ENCODE measurements around the gene TSEN2. TPM values are rescaled to one million over a fixed set of nuclear protein-coding genes. Genes with fewer than 3 reads are reported as not detected.

Gene TSEN2
- total RNA-seq, 2 donors from 2014 or later: 17.7 to 18.4 TPM

DNA sequence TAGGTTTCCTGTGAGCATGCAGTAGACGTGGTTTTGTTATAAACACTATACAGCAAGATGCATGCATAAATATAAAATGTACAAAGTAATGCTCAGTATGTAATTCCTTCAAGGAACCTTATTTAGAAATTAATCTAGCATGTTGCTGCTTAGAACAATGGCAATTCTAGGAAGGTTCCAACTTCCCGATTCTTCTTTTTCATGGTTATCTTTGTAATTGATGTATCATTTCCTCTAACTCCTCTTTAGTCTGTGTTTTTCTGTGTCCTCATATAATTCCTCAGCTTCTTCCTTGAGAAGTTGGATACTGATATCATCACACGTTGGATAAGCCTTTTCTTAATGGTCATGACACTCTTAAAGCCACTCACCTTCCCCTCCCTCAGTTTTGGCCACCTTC lies 3.5 kb downstream of the TSEN2 start:
- intact Hi-C loops (cut with DNase I, micrococcal nuclease): no loop called here
- no peak for ATAC-seq
- DNase-seq: no peak

DNA sequence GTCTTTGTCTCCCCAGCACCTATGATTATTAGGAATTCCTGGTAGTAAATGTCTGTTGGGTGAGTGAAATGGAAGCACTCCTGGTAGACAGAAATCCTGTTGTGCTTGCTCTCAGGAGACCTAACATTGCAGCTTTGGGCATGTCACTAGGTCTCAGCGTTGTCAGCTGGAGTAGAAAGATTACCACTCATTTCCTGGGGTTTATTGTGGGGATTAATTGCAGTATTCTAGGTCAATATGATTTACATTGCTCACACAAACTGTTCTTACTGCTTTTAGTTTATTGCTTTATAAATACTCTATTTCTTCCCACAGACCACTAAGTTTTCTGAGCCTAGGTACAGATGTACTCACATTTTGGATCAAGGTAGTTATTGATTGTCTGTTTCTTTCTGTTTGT lies 5.1 kb downstream of the TSEN2 start:
- intact Hi-C loops (cut with DNase I, micrococcal nuclease): no loop called here
- DNase-seq (no peak), ATAC-seq (no peak)

- no peak for ATAC-seq
- no peak for DNase-seq
- intact Hi-C loops (cut with DNase I, micrococcal nuclease): no loop called here
These were observed 5.6 kb downstream of the TSEN2 start for GRCh38 chr3:12489832-12490231.

DNA sequence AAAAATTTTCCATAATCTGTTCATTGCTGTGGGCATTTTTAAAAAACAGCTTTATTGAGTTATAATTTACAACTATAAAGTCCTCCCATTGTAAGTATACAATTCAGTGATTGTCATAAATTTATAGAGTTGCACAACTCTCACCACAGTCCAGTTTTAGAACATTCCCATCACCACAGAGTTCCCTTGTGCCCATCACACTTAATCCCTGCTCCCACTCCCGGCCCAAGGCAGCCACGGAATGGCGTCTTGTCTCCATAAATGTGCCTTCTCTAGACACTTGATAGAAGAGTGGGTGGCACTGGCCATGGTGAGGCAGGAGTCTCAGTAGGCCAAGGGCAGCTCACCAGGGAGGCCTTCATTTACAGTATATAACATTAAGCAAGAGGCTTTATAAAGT lies 6.3 kb downstream of the TSEN2 start:
- ATAC-seq: no peak
- no peak for DNase-seq
- intact Hi-C loops (cut with DNase I, micrococcal nuclease): no loop called here

DNA sequence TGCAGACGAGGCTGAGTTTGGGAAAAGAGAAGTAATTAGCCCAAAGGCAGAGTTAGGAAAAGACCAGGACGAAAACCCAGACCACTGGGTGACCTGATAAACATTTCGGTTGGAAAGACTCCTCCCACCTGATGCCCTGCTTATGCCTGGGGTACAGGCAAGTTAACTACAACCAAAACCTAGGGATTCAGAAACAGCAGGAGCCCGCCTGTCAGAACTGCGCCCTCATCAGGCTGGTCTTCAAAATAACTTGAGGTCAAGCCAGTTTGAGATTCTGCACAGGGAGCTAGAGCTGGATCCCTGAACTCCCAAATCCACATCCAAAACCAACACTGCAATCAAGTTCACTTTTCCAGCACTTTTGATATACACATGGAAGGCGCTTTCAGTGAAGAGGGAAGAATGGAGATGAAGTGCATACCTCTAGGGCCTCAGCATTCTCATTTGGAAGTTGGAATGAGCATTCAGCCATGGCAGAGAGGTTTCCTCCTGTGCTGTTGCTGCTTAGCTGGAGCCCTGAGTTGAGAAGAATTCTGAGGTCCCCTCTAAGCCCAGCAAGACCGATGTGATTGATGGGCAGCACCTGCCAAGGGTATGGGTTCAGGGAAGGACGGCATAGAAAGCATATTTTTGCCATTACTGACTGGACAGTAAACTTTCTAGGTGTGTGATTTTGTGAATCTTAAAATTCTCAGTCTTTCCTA lies 11.6 kb downstream of the TSEN2 start:
- intact Hi-C loops (cut with DNase I, micrococcal nuclease): no loop called here
- DNase-seq: no peak
- no peak for ATAC-seq

- no peak for DNase-seq
- no peak for ATAC-seq
- intact Hi-C loops (cut with DNase I, micrococcal nuclease): no loop called here
These were observed 12.1 kb downstream of the TSEN2 start for GRCh38 chr3:12496453-12496761.

DNA sequence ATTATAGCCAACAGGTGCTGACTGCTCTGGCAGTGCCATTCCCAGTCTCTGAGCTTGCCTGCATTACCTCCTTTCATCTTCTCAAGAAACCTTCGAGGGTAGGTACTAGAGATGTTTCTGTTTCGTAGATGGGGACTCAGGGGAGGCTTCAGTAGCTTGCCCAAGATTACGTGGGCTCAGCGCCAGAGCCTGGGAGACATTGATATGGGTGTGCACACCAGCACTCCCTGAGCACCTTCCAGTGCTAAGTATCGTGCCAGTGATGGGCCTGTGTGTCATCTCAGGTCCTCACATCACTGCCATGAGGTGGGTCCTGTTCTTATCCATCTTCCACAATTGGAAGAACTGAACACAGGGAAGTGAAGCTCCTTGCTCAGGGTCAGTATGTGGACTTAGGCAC lies 15.2 kb downstream of the TSEN2 start:
- DNase-seq: no peak
- intact Hi-C loops (cut with DNase I, micrococcal nuclease): no loop called here
- no peak for ATAC-seq

DNA sequence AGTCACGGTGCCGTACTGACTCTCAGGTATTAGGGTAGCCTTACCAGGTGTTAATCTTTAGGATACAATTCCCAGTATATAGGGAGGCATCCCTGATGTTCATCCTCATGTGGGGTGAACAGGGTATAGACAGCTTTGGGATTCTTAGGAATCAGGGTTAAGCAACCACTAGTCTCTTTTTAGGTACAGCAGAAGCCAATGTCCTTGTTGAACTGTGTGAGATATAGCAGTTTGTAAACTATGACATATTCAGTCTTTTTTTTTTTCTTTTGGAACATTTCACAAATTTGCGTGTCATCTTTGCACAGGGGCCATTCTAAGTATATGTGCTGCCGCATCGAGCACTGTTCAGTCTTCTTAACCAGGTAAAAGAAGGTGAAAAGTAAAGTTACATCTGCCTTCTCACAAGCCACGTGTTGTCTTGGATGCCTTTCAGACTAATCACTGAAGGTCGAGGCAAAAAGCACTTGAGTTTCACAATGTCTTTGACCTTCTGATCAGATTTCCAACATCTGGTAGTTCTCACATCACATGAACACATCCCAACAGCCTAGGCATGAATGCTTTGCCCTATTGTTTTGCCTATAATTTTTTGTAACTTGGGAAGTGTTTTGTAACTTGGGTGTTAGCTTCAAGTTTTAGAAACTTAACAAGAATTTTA lies 17.2 kb downstream of the TSEN2 start:
- intact Hi-C loops (cut with DNase I, micrococcal nuclease): no loop called here
- ATAC-seq (no peak), DNase-seq (no peak)

DNA sequence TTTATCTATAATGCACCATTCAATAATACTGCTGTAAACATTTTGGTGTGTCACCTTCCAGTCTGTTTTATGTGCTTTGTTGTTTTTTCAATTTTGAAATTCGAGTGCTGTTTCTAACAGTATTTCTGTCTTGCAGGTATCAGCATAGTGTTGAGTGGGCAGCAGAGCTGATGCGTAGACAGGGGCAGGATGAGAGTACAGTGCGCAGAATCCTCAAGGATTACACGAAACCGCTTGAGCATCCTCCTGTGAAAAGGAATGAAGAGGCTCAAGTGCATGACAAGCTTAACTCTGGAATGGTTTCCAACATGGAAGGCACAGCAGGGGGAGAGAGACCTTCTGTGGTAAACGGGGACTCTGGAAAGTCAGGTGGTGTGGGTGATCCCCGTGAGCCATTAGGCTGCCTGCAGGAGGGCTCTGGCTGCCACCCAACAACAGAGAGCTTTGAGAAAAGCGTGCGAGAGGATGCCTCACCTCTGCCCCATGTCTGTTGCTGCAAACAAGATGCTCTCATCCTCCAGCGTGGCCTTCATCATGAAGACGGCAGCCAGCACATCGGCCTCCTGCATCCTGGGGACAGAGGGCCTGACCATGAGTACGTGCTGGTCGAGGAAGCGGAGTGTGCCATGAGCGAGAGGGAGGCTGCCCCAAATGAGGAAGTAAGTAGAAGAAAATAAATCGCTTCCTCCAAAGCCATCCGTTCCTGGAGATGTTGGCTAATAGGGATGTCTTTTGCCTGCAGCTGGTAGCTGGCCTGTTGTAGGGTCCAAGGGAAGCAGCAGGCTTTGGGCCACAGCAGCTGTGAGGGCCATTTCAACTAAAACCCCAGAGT lies 19.1 kb downstream of the TSEN2 start:
- DNase-seq: no peak
- peak; percentile 37 for ATAC-seq
- intact Hi-C loops (cut with DNase I, micrococcal nuclease): no loop called here

DNA sequence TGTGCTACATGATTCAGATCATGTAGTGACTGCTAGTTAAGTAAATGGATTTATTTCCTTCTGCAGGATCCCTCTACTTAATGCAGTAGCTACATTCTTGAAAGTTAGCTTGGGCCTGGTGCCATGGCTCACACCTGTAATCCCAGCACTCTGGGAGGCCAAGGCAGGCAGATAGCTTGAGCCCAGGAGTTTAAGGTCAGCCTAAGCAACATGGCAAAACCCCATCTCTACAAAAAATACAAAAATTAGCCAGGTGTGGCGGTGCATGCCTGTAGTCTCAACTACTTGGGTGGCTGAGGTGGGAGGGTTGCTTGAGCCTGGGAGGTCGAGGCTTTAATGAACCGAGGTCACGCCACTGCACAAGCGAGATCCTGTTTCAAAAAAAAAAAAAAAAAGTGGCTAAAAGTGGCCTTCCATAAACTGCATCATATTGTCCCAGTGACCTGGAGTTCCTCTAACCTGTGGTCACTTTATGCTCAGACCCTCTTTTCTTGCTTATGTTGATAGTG lies 22.0 kb downstream of the TSEN2 start:
- intact Hi-C loops (cut with DNase I, micrococcal nuclease): no loop called here
- no peak for ATAC-seq
- no peak for DNase-seq

DNA sequence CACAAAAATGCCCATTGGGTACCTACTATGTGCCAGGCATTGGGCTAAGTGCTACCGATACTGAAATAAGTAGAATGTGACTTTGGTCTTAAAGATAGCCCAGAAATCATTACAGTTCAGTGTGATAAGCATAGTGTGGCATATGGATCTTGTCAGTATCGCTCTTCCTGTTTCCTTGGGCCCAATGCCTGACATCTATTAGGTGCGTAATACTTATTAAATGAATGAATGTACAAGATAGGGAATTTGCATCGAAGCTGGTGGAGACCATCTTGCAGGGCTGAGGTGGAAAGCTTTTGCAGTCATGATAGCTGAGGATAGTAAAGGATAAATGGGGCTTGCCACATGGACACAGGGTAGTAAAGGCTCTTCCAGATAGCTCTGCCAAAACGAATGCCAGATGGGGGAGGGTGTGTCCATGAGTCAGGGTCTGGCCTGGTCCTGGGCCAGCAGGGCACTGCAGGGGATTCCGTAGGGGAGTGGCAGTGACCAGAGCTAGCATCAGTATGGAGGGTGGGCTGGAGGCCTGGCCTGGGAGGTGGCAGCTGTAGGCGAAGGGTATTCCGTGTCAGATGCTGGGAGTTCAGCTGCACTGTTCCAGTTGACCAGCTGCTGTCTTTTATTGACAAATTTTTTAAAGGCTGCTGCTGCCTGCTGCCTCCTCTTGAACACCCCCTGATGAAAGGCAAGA lies 23.5 kb downstream of the TSEN2 start:
- DNase-seq: no peak
- intact Hi-C loops (cut with DNase I, micrococcal nuclease): no loop called here

DNA sequence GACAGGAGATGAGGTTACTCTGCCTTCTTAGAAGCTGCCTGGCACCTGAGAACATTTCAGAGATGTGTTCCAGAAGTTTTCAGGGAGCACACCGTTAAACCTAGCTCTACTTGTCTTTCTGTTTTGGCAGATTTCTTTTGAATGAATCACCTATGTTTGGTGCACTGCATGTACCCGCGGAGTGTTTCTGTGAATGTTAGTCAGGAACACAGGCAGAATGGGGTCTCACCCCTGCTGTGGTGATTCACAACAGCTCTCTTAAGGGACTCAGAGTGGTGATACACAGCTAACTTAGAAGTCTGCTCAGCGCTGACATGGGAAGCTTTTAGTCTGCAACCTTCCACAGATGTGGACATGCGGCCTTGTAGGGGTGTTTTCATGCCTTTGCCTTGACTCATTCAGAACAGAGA lies 24.0 kb downstream of the TSEN2 start:
- intact Hi-C loops (cut with DNase I, micrococcal nuclease): no loop called here
- no peak for ATAC-seq
- DNase-seq: no peak

More for the DNA sequence above, 23.5 kb downstream of the TSEN2 start:
- no peak for ATAC-seq

- ATAC-seq (no peak), DNase-seq (no peak)
- intact Hi-C loops (cut with DNase I, micrococcal nuclease): no loop called here
These were observed 25.2 kb downstream of the TSEN2 start for GRCh38 chr3:12509466-12509865.

GRCh38 chr3:12512534-12513118 lies 28.3 kb downstream of the TSEN2 start:
- no peak for DNase-seq
- ATAC-seq: no peak
- intact Hi-C loops (cut with DNase I, micrococcal nuclease): no loop called here

- ATAC-seq (no peak), DNase-seq (no peak)
- intact Hi-C loops (cut with DNase I, micrococcal nuclease): no loop called here
These were observed 29.6 kb downstream of the TSEN2 start for GRCh38 chr3:12513694-12514446.

DNA sequence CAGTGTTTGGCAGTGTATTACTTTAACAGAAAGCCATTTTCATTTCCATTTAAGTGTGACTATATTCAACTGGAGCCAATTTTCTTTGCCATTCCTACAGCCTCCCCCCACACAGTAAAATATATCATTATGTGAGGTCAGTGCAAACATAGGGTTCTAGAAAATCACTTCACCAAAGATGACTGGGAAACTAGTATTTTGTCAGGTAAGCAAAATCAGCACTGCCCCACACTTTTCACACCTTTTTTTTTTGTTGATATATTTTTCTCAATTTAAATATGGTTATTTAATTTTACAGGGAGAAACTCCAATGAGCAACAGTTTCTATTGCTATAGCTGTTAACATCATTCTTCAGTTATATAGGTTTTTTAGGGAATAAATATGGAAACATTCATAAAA lies 31.4 kb downstream of the TSEN2 start:
- intact Hi-C loops (cut with DNase I, micrococcal nuclease): no loop called here
- ATAC-seq (no peak), DNase-seq (no peak)

GRCh38 chr3:12516873-12517272 lies 32.6 kb downstream of the TSEN2 start:
- intact Hi-C loops (cut with DNase I, micrococcal nuclease): no loop called here
- no peak for ATAC-seq
- no peak for DNase-seq

- intact Hi-C loops (cut with DNase I, micrococcal nuclease): no loop called here
- no peak for DNase-seq
- no peak for ATAC-seq
These were observed 34.2 kb downstream of the TSEN2 start for GRCh38 chr3:12518261-12519028.

All from left colon (tissue), 2 donors.